ENCODE data around the gene CDT1. TPM values are rescaled to one million over a fixed set of nuclear protein-coding genes. Genes with fewer than 3 reads are reported as not detected.
A peak's percentile ranks its signal among the peaks of the same experiment; 100 is the strongest.
"Not testable (repeated sequence)": the region's sequence is repeated elsewhere in the genome, so short reads cannot be mapped to it uniquely, and the experiment has no call there.

CDT1 gene
- total and polyA plus RNA-seq, 3 donors from 2014 or later: 11.9 to 19.1 (median 14.9) TPM

GRCh38 chr16:88771294-88771772 is 32.3 kb upstream of the CDT1 start:
- Histone ChIP-seq H3K9me3 (no peaks in the 10 kb centered on the region), H3K27ac (no peak overlapping the region), H3K36me3 (ENCODE audit: low read depth, missing control alignments) (no peaks in the 10 kb centered on the region), H3K4me1 (peaks cover 40% of the 10 kb centered on the region), H3K4me3 (no peak overlapping the region), H3K27me3 (no peaks in the 10 kb centered on the region)
- TF ChIP-seq POLR2A (IDR thresholded peaks at IDR 0.05) (no peak), CTCF (IDR thresholded peaks at IDR 0.05) (no peak)
- 83 to 92% methylated on average over 9 to 19 of the region's 19 CpGs for WGBS, 2 donors
- no peak for DNase-seq
- intact Hi-C loops (cut with DNase I; ENCODE audit: low total_unique reads): no loop called here

DNA sequence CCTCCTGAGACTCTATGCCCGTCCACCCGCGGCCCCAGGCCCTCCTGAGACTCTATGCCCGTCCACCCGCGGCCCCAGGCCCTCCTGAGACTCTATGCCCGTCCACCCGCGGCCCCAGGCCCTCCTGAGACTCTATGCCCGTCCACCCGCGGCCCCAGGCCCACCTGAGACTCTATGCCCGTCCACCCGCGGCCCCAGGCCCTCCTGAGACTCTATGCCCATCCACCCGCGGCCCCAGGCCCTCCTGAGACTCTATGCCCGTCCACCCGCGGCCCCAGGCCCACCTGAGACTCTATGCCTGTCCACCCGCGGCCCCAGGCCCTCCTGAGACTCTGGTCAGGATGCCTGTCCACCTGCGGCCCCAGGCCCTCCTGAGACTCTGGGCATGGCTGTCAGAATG is 31.8 kb upstream of the CDT1 start:
- DNase-seq; H3K27me3 ChIP-seq; intact Hi-C loops (cut with DNase I; ENCODE audit: low total_unique reads); H3K27ac ChIP-seq; H3K4me3 ChIP-seq; H3K9me3 ChIP-seq; H3K36me3 ChIP-seq (ENCODE audit: low read depth, missing control alignments): not testable (repeated sequence)
- H3K4me1 ChIP-seq: peaks cover 40% of the 10 kb centered on the region
- 100% methylated on average over 4 to 17 of the region's 23 CpGs for WGBS, 2 donors

- TF ChIP-seq CTCF (IDR thresholded peaks at IDR 0.05): no peak
- no peak for TF ChIP-seq POLR2A (IDR thresholded peaks at IDR 0.05)
- H3K27ac ChIP-seq: no peak overlapping the region
- peaks cover 36% of the 10 kb centered on the region for H3K4me1 ChIP-seq
- no peaks in the 10 kb centered on the region for H3K27me3 ChIP-seq
- WGBS, 2 donors: 47 to 66% methylated on average over 11 to 29 of the region's 29 CpGs
- peak; percentile 78 for DNase-seq
- H3K4me3 ChIP-seq: no peak overlapping the region
- no peaks in the 10 kb centered on the region for H3K9me3 ChIP-seq
- intact Hi-C loops (cut with DNase I; ENCODE audit: low total_unique reads): no loop called here
- no peaks in the 10 kb centered on the region for H3K36me3 ChIP-seq (ENCODE audit: low read depth, missing control alignments)
Measured at GRCh38 chr16:88772871-88773811, 30.4 kb upstream of the CDT1 start.

DNA sequence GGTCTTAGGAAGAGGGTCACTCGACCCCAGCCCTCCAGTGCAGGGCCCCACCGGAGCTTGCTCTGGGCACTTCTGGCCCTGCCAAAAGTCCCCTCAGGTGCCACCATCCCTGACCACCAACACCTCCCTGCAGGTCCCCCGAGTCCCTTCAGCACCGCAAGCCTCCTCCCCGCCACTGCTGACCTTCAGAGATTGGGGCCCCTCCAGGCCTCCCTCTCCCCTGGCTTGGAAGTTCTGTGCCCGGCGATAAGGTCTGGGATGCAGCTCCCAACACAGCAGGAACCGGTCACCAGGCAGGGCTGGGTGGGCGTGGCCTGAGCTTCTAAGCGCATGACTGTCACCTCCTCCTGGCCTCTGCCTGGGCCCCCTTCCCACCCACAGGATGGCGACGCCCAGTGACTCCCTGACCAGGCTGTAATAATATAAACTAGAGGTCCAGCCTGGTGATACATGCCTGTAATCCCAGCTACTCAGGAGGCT is 29.7 kb upstream of the CDT1 start:
- H3K4me1 ChIP-seq: peaks cover 29% of the 10 kb centered on the region

More for the DNA sequence above, 29.7 kb upstream of the CDT1 start:
- H3K27me3 ChIP-seq: no peaks in the 10 kb centered on the region
- no peaks in the 10 kb centered on the region for H3K9me3 ChIP-seq
- DNase-seq: no peak
- intact Hi-C loops (cut with DNase I; ENCODE audit: low total_unique reads): no loop called here
- H3K4me3 ChIP-seq: no peak overlapping the region
- WGBS, 2 donors: 72% methylated on average over 12 of the region's 12 CpGs; no CpG with 5 or more reads in 1 of the 2 donors
- H3K36me3 ChIP-seq (ENCODE audit: low read depth, missing control alignments): no peaks in the 10 kb centered on the region
- TF ChIP-seq POLR2A (IDR thresholded peaks at IDR 0.05): no peak
- TF ChIP-seq CTCF (IDR thresholded peaks at IDR 0.05): no peak
- H3K27ac ChIP-seq: no peak overlapping the region

All from testis (tissue), 3 donors.